Frontal cortex (tissue), 4 donors: Measurements from ENCODE around the gene HEATR3. TPM values are rescaled to one million over a fixed set of nuclear protein-coding genes. Genes with fewer than 3 reads are reported as not detected.

Experiments used
- DNase-seq, 2 donors: peaks; one replicate each; pipeline ENCODE4 v3.0.0; 2012; ENCODE audit warnings: low spot score in 2 of 2
- FAIRE-seq: peaks from 2 replicates; lab custom pipeline; 2012; peaks lifted over from hg19 to GRCh38; lab: Jason Lieb, UNC
- total RNA-seq: library from RNA; depleted of rRNA; stranded (reverse); fragments of >200 nt; gene quantifications from one replicate; pipeline ENCODE4 v1.2.3, GENCODE V29; 2014
- donor health status: control.
- donor health status: control.
- donor health status: control.

Gene HEATR3
- total RNA-seq, 1 donor from 2014 or later: 36.7 TPM

DNA sequence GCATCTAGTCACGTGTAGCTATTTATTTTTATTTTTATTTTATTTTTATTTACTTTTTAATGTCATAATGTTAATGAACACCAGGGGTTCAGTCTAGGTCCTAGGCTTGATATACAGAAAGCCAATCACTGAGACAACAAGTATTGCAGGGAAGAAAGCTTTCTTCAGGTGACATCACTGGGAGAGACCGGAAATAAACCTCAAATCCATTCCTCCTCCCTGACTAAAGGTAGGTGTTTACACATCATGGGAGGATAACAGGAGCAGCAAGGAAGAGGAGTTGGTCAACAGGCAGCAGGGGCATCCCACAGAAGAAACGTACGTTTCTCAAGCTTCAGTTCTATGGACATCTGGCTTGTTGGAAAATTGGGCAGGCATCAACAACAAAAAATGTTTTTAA lies 9.5 kb upstream of the HEATR3 start:
- FAIRE-seq: no peak
- no peak for DNase-seq

DNA sequence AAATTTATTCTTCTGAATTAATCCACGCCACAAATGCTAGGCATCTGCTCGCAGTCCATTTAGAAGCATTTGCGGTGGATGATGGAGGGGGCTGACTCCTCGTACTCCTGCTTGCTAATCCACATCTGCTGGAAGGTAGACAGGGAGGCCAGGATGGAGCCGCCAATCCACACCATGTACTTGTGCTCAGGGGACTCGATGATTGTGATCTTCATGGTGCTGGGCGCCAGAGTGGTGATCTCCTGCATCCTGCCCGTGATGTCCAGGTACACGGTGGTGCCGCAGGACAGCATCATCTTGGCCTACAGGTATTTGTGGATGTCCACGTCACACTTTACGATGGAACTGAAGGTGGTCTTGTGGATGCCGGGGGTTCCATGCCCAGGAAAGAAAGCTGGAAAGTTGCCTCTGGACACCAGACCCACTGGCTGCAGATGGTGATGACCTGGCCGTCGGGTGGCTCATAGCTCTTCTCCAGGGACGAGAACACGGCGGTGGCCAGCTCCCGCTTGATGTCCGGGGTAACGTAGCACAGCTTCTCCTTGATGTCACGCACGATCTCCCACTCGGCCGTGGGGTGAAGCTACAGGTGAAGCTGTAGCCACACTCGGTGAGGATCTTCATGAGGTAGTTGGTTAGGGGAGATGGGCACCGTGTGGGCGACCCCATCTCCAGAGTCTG lies 7.5 kb upstream of the HEATR3 start:
- no peak for FAIRE-seq
- no peak for DNase-seq

DNA sequence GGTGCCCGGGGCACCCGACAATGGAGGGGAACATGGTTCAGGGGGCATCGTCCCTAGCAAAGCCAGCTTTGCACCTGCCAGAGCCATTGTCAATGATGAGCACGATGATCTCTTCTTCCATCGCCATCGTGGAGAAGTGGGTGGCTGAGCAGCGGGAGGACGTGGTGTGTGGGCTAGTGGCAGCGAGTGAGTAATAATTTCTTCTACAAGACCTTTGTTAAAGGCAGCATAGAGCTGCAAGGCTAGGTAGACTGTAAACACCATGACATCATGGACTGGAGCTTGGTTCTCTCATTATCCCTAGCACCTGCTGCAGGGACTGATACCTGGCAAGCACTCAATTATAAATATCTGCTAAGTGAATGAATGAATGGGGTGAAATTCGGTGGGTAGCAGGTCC lies 6.7 kb upstream of the HEATR3 start:
- FAIRE-seq: no peak
- no peak for DNase-seq

DNA sequence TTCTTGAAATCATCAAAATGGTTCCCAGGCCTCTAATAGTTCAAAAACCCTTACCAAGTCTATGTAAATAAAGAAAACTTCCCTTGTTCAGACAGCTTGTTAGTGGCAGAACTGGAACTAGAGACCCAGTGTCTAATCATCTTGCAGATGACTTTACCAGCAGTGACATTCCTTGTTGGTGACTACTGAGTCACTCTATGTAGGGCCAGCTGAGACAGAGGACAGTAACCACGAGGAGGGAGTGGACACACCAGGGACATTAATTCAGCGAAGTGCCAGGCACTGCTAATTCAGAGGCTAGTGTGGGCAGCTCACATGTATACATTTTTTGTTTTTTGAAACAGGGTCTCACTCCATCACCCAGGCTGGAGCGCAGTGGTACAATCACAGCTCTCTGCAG lies 6.1 kb upstream of the HEATR3 start:
- FAIRE-seq (no peak), DNase-seq (no peak)

DNA sequence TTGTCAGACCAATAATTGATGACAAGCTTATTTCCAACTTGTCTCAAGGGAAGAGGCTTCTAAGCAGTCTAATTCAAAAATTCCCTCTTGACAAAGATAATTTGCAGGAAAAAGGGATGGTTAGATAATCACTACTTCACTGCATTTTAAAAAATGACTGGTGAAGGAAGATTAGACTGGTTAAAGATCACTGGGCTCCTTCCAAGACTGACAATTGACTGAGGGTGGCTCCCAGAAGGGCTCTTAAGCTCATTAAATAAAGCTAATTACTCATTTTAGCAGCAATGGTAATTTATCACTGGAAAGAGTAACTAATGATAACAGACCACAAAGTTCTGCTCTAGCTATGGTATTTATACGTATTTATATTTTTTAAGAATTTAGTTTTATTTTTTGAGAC lies 4.4 kb upstream of the HEATR3 start:
- no peak for FAIRE-seq
- DNase-seq: no peak

GRCh38 chr16:50065241-50065623 lies 538 bp upstream of the HEATR3 start:
- FAIRE-seq (no peak), DNase-seq (no peak)

DNA sequence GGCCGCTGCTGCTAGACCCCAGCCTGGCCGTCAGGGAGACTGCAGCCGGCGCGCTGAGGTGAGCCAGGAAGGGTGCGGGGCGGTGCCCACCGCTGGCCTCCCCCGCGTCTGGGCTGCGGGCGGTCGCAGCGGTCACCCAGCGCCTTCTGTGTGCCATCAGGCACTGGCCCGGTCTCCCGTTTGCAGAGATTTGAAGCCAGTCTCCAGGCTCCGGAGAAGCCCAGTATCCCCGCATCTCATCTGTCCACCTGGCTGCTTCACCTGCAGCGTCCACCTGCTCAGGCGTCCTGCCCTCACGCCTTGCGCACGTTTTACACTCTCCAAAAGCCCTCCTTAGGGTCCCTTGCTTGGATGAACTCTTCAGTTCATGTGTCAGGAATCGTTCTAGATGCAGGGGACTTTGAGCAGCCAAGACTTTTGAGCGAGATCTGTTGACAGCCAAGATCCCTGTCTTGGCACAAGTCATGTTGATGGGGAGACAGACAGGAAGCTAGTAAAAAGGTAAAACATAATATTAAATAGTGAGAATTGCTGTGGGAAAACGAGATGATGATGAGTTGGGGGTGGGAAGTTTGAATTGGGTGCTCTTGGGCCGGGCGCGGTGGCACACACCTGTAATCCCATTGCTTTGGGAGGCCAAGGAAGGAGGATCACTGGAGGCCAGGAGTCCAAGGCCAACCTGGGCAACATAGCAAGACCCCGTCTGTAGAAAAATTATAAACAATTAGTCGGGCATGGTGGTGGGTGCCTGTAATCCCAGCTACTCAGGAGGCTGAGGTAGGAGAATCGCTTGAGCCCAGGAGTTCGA lies 916 bp downstream of the HEATR3 start:
- FAIRE-seq: no peak

GRCh38 chr16:50067290-50067853 lies 1.6 kb downstream of the HEATR3 start:
- FAIRE-seq (no peak), DNase-seq (no peak)

More for the DNA sequence above, 916 bp downstream of the HEATR3 start:
- DNase-seq: no peak

DNA sequence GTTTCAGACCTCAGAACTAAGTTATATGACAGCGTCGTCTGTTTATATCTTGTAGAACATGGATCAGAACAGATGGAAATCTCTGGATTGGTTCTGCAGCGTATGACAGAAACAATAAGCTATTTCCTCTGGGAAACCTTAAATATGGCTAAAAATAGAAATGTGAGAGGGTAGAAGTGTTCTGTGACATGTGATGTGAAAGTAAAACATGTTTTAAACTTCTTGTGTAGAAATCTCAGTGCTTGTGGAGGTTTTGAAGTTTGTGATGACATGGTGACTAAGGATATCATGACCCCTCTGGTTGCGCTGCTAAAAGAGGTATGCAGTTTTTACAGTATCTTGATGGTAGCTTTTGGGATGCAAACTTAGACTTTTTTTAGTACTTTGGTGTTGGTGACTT lies 2.8 kb downstream of the HEATR3 start:
- FAIRE-seq (no peak), DNase-seq (no peak)

DNA sequence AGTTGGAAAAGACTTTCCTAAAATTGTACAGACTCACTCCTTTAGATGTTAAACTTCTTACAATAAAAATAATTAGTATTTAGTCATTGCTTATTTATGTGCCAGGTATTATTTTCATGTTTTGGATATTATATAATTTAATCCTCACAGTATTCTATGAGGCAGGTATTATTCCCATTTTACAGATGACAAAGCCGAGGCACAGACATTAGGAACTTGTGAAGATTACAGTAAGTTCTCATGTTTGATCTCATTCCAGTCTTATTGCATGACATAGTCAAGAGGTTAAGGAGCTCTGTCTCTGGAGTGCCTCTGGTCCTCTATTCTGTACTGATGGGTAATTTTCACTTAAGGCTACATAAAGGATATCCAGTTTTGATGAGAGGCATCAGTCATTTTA lies 3.3 kb downstream of the HEATR3 start:
- FAIRE-seq (no peak), DNase-seq (no peak)

GRCh38 chr16:50071075-50071671 lies 5.4 kb downstream of the HEATR3 start:
- no peak for FAIRE-seq
- DNase-seq: no peak

DNA sequence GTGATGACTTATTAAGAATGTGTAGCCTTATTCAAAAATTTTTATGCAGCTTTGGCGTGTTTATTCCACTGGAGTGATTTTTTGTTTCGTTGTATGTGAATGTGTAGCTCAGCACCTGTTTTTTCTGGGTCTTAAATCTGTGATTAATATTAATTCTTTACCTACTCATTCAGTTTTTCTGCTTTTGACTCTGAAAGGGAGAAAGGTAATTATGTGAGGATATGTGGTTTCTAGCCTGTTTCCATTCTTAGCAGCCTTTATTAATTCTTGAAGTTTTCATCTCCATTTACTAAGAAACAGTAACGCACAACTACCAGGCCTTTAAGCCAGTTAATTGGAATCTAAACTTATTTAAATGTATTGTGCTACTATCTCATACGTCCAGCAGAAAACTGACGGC lies 7.0 kb downstream of the HEATR3 start:
- FAIRE-seq (no peak), DNase-seq (no peak)

DNA sequence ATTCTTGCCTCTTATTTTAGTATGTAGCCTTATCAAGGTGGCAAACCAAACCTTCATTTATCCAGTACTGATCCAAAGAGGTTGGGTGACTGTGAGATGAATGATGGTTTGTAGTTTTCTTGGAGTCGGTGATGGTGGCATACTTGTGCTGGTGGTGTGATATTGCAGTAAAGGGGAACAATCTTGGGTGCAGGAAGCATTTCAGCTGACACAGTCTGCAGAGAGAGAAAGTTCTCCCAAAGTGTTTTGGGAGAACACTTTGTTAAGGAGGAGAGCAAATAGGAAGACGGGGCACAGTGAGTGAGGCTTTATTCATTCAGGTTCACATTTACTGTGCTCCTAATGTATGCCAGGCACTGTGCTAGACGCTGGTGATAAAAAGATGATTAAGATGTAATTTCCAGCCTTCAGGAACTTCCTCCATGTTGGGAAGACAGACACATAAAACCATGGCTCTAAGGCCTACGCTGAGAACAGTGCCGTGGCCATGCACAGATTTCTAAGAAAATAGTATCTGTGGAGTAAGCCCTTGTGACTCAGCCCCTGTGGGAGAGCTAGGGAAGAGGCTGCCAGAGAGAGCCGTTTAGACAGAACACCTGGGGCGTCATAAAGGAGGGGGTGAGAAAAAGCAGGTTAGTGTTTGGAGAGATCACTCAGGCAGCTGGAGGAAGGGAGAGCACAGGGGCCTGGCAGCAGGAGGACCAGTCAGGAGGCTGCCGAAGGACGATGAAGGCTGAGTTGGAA lies 13.8 kb downstream of the HEATR3 start:
- no peak for FAIRE-seq

GRCh38 chr16:50081428-50082018 lies 15.8 kb downstream of the HEATR3 start:
- FAIRE-seq: no peak
- DNase-seq: no peak

More for the DNA sequence above, 13.8 kb downstream of the HEATR3 start:
- no peak for DNase-seq

- no peak for FAIRE-seq
Observed at GRCh38 chr16:50083996-50084395, 18.2 kb downstream of the HEATR3 start.

DNA sequence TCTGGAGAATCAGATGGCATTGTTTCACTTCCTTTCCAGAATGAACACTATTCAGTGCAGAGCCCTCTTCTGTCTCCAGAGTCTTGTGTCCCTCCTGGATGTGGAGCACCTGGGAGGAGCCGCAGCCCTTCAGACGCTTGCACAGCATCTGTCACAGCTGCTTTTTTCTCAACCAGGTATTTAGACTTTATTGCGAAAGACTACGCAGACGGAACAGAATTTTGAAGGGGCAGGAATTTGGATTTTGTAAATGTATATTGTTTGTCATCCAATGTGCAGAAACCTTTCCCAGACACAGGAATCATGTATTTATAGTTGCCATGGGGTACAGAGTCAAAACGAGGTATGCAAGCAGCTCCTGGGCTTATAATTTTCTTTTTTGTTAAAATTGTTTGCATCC lies 20.4 kb downstream of the HEATR3 start:
- FAIRE-seq (no peak), DNase-seq (no peak)

More at GRCh38 chr16:50083996-50084395, 18.2 kb downstream of the HEATR3 start:
- no peak for DNase-seq

- FAIRE-seq (no peak), DNase-seq (no peak)
Observed at GRCh38 chr16:50088302-50088701, 22.5 kb downstream of the HEATR3 start.

DNA sequence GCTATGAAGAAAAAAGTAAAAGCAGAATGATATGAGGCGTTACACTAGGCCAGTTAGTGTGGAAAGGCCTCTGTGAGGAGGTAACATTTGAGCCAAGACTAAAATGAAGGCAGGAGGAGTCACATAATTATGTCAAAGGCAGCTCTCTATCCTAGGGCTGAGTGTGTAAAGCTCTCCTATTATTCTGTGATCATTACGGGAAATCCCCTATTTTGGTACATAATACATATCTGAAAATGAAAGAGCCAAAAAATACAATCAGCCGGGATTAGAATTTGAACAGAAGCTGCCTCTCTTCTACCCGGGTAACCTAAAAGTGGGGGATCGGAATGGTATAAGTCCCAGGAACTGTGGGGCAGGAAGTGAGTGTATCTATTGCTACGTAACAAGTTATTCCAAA lies 27.1 kb downstream of the HEATR3 start:
- no peak for DNase-seq
- no peak for FAIRE-seq

GRCh38 chr16:50093607-50094539 lies 28.1 kb downstream of the HEATR3 start:
- DNase-seq (peak in 1 of 2 donors; percentile 28), FAIRE-seq (no peak)
